Calu3 (cell line): ENCODE measurements around the gene IER5L. TPM values are rescaled to one million over a fixed set of nuclear protein-coding genes. Genes with fewer than 3 reads are reported as not detected.

Experiments
- BruUV-seq: library from RNA; stranded (reverse); fragments of 400-500 nt; replicated peaks from 2 replicates; lab custom pipeline; 2021; lab: Mats Ljungman, UMichigan
- CTCF ChIA-PET: fragments of 300-600 bp; sonication (Branson Sonifier 250); formaldehyde crosslinking; loops from one replicate; lab custom pipeline; 2022; ENCODE audit warnings: antibody characterized with exemption; lab: Charles Lee
- DNase-seq: peaks from one replicate; pipeline ENCODE4 v3.0.0; 2022
- H3K27ac Mint-ChIP-seq: one replicate; pipeline ENCODE4 v1.8.0; 2022; ENCODE audit warnings: mixed read lengths; ENCODE audit not compliant: unreplicated experiment
- H3K27me3 Mint-ChIP-seq: one replicate; pipeline ENCODE4 v1.8.0; 2022; ENCODE audit warnings: mixed read lengths; ENCODE audit not compliant: unreplicated experiment
- H3K36me3 Mint-ChIP-seq: one replicate; pipeline ENCODE4 v1.8.0; 2022; ENCODE audit warnings: mild to moderate bottlenecking, moderate library complexity, mixed read lengths; ENCODE audit not compliant: insufficient read depth, unreplicated experiment
- H3K4me1 Mint-ChIP-seq: one replicate; pipeline ENCODE4 v1.8.0; 2022; ENCODE audit warnings: mild to moderate bottlenecking, low read depth, mixed read lengths; ENCODE audit not compliant: unreplicated experiment
- H3K4me3 Mint-ChIP-seq: one replicate; pipeline ENCODE4 v1.8.0; 2022; ENCODE audit warnings: mild to moderate bottlenecking, low read depth, moderate library complexity, mixed read lengths; ENCODE audit not compliant: unreplicated experiment
- H3K9me3 Mint-ChIP-seq: one replicate; pipeline ENCODE4 v1.8.0; 2022; ENCODE audit warnings: low read depth, mixed read lengths; ENCODE audit not compliant: unreplicated experiment
- intact Hi-C: fragments of 100-400 bp; cut with micrococcal nuclease; formaldehyde crosslinking; loops from one replicate; pipeline ENCODE4 v1.10.0; 2022; ENCODE audit not compliant: unreplicated experiment
- total RNA-seq: library from RNA; stranded (reverse); gene quantifications from 2 replicates; pipeline ENCODE4 v1.2.3, GENCODE V29; 2022
- TF ChIP-seq, protein P1 (sequence below): fragments of 200-600 bp; IDR thresholded peaks from one replicate; pipeline ENCODE4 v1.8.0; 2022; ENCODE audit warnings: antibody characterized with exemption; ENCODE audit not compliant: unreplicated experiment

IER5L gene
- total RNA-seq, 1 experiment from 2014 or later = 60.3 TPM

DNA sequence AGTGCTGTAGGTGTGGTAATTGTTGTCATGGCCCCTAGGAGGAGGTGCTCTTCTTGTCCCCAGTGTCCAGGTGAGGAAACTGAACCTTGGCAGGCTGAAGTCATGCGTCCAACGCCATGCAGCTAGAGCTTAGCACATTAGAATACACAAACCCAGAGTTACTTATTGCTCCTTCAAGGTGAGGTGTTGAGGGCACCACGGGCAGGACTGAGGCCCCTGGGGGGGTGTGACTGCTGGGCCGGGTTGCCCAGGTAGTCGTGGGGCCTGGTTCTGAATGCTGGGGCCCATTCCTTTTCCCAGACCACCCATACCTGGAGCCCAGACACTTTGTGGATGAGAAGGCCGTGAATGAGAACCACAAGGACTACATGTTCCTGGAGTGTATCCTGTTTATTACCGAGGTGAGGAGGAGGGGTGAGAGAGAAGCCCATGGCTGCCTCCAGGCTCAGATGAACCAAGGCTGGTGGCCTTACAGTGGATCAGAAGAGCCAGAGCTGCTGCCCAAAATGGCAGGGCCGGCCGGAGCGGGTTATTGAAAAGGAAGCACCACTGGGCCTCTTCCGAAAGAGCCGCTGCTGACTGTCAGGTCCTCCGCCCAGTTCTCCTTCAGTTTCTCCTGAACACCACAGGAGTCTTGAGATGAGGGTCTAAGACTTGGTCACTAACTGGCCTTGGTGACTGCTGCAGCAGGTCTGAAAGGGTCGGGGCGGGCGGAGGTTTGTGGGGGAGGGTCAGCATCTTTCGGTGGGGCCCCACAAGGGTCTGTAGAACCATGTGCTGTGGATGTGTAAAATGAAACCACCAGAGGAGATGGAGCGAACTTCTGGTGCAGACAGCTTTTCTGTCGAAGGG lies 40.5 kb downstream of the IER5L start:
- H3K27ac Mint-ChIP-seq = no peak overlapping the region
- intact Hi-C loops = loop anchor here (2.0 to 10.0 kb wide), 2 partner anchors 479 to 637 kb away; no protein-coding TSS in a partner anchor
- no TSS peak for BruUV-seq
- H3K9me3 Mint-ChIP-seq = no peaks in the 10 kb centered on the region
- TF ChIP-seq, protein P1, sequence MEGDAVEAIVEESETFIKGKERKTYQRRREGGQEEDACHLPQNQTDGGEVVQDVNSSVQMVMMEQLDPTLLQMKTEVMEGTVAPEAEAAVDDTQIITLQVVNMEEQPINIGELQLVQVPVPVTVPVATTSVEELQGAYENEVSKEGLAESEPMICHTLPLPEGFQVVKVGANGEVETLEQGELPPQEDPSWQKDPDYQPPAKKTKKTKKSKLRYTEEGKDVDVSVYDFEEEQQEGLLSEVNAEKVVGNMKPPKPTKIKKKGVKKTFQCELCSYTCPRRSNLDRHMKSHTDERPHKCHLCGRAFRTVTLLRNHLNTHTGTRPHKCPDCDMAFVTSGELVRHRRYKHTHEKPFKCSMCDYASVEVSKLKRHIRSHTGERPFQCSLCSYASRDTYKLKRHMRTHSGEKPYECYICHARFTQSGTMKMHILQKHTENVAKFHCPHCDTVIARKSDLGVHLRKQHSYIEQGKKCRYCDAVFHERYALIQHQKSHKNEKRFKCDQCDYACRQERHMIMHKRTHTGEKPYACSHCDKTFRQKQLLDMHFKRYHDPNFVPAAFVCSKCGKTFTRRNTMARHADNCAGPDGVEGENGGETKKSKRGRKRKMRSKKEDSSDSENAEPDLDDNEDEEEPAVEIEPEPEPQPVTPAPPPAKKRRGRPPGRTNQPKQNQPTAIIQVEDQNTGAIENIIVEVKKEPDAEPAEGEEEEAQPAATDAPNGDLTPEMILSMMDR = no peak
- no peak for DNase-seq
- no peak overlapping the region for H3K4me3 Mint-ChIP-seq
- CTCF ChIA-PET = interaction anchor here (1.1 to 1.5 kb wide), 2 partner anchors 197 to 471 kb away, joined by 3 to 4 read pairs; no protein-coding TSS in a partner anchor
- H3K27me3 Mint-ChIP-seq = no peaks in the 10 kb centered on the region
- H3K4me1 Mint-ChIP-seq = peaks cover 12% of the 10 kb centered on the region
- peaks cover 34% of the 10 kb centered on the region for H3K36me3 Mint-ChIP-seq

DNA sequence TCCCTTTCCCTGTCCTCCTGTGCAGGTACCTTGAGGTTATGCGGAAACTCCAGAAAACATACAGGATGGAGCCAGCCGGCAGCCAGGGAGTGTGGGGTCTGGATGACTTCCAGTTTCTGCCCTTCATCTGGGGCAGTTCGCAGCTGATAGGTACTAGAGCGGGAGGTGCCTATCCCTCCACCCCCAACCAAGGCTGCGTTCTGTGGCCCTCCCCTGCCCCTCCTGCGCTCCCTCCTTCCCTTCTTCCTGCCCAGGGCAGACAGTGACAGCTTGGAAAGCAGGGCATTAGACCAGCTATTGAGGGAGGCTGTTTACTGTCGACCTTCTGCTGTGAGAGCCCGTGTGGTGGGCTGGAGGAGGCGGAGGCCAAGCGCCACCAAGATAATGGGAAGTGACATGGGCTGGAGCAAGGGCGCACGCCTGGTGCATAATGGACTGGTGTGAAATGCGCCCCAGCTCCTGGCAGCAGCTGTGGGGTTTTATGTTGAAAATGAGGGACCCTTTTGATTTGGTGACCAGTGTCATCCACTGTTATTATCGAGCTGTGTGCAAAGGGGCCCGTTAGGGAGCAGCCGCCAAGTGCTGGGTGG lies 41.5 kb downstream of the IER5L start:
- no peak overlapping the region for H3K27ac Mint-ChIP-seq
- BruUV-seq = no TSS peak
- peaks cover 30% of the 10 kb centered on the region for H3K36me3 Mint-ChIP-seq

DNA sequence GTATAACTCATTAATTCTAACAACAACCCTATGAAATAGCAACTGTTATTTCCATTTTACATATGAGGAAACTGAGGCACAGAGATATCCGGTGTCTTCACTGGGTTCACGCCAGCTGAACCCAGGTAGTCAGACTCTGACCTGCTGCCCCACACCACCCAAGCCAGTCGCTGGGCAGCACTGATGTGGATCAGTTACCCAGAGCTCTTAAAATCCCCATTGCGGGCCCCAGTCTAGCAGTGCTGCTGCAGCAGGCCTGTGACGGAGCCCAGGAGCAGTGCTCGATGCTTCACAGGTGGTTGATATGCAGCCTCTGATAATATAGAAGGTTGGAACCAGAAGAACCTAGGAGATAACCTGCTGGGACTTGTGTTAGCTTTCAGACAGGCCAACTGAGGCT lies 42.6 kb downstream of the IER5L start:
- Mint-ChIP-seq H3K27ac (no peak overlapping the region), H3K4me3 (no peak overlapping the region), H3K9me3 (no peaks in the 10 kb centered on the region), H3K36me3 (peaks cover 30% of the 10 kb centered on the region), H3K27me3 (no peaks in the 10 kb centered on the region), H3K4me1 (peaks cover 12% of the 10 kb centered on the region)
- no peak for DNase-seq
- no TSS peak for BruUV-seq
- CTCF ChIA-PET = no interaction called here
- TF ChIP-seq, protein P1 = no peak
- intact Hi-C loops = loop anchor here (10.0 kb wide), 1 partner anchor 639 kb away; no protein-coding TSS in a partner anchor

More for the DNA sequence above, 41.5 kb downstream of the IER5L start:
- DNase-seq = no peak
- H3K4me1 Mint-ChIP-seq = peaks cover 12% of the 10 kb centered on the region
- CTCF ChIA-PET = interaction anchor here (1.1 to 1.5 kb wide), 2 partner anchors 198 to 472 kb away, joined by 3 to 4 read pairs; no protein-coding TSS in a partner anchor
- TF ChIP-seq, protein P1 = no peak
- intact Hi-C loops = loop anchor here (10.0 kb wide), 1 partner anchor 638 kb away; no protein-coding TSS in a partner anchor
- no peak overlapping the region for H3K4me3 Mint-ChIP-seq
- H3K9me3 Mint-ChIP-seq = no peaks in the 10 kb centered on the region
- H3K27me3 Mint-ChIP-seq = no peaks in the 10 kb centered on the region

DNA sequence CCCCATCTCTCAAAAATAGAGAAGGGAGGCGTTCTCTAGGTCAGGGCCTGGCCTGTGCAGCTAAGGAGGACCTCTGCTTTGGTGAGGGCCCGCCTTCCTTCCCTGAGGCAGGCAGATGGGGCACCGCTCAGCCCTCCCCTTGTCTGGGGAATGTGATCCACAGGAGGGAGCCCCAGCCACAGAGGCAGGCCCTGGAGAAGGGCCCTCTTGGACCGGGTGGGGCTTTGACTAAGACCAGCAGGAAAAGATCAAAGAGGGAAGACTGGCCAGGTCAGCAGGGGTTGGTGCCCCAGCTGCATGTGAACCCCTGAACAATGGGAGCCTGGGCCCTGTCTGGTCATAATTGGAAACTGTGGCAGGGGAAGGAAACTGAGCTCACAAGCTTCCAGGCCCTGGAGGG lies 45.0 kb downstream of the IER5L start:
- DNase-seq = no peak
- Mint-ChIP-seq H3K4me3 (no peak overlapping the region), H3K9me3 (no peaks in the 10 kb centered on the region), H3K27me3 (no peaks in the 10 kb centered on the region), H3K36me3 (peaks cover 14% of the 10 kb centered on the region), H3K4me1 (no peaks in the 10 kb centered on the region), H3K27ac (no peak overlapping the region)
- BruUV-seq = no TSS peak
- CTCF ChIA-PET = interaction anchor here (0.6 kb wide), 1 partner anchor 349 kb away, joined by 3 read pairs; no protein-coding TSS in a partner anchor
- TF ChIP-seq, protein P1 = no peak
- intact Hi-C loops = loop anchor here (10.0 kb wide), 1 partner anchor 642 kb away; no protein-coding TSS in a partner anchor
